Measurements from ENCODE around the gene ERICH6B.
"Not testable (repeated sequence)": the region's sequence is repeated elsewhere in the genome, so short reads cannot be mapped to it uniquely, and the experiment has no call there.

DNA sequence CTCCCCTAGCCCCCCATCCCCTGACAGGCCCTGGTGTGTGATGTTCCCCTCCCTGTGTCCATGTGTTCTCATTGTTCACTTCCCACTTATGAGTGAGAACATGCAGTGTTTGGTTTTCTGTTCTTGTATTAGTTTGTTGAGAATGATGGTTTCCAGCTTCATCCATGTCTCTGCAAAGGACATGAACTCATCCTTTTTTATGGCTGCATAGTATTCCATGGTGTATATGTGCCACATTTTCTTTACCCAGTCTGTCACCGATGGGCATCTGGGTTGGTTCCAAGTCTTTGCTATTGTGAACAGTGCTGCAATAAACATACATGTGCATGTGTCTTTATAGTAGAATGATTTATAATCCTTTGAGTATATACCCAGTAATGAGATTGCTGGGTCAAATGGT, 47.4 kb upstream of the ERICH6B start:
- TF ChIP-seq, protein P1, sequence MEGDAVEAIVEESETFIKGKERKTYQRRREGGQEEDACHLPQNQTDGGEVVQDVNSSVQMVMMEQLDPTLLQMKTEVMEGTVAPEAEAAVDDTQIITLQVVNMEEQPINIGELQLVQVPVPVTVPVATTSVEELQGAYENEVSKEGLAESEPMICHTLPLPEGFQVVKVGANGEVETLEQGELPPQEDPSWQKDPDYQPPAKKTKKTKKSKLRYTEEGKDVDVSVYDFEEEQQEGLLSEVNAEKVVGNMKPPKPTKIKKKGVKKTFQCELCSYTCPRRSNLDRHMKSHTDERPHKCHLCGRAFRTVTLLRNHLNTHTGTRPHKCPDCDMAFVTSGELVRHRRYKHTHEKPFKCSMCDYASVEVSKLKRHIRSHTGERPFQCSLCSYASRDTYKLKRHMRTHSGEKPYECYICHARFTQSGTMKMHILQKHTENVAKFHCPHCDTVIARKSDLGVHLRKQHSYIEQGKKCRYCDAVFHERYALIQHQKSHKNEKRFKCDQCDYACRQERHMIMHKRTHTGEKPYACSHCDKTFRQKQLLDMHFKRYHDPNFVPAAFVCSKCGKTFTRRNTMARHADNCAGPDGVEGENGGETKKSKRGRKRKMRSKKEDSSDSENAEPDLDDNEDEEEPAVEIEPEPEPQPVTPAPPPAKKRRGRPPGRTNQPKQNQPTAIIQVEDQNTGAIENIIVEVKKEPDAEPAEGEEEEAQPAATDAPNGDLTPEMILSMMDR (IDR thresholded peaks at IDR 0.05; ENCODE audit: low read depth, low read length, missing input control), result not testable (repeated sequence)
- TF ChIP-seq, protein P2, sequence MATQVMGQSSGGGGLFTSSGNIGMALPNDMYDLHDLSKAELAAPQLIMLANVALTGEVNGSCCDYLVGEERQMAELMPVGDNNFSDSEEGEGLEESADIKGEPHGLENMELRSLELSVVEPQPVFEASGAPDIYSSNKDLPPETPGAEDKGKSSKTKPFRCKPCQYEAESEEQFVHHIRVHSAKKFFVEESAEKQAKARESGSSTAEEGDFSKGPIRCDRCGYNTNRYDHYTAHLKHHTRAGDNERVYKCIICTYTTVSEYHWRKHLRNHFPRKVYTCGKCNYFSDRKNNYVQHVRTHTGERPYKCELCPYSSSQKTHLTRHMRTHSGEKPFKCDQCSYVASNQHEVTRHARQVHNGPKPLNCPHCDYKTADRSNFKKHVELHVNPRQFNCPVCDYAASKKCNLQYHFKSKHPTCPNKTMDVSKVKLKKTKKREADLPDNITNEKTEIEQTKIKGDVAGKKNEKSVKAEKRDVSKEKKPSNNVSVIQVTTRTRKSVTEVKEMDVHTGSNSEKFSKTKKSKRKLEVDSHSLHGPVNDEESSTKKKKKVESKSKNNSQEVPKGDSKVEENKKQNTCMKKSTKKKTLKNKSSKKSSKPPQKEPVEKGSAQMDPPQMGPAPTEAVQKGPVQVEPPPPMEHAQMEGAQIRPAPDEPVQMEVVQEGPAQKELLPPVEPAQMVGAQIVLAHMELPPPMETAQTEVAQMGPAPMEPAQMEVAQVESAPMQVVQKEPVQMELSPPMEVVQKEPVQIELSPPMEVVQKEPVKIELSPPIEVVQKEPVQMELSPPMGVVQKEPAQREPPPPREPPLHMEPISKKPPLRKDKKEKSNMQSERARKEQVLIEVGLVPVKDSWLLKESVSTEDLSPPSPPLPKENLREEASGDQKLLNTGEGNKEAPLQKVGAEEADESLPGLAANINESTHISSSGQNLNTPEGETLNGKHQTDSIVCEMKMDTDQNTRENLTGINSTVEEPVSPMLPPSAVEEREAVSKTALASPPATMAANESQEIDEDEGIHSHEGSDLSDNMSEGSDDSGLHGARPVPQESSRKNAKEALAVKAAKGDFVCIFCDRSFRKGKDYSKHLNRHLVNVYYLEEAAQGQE (IDR thresholded peaks at IDR 0.05), result not testable (repeated sequence)
- not testable (repeated sequence) for TF ChIP-seq TAF1 (conservative IDR thresholded peaks at IDR 0.05); JUND (IDR thresholded peaks at IDR 0.05); RAD21 (IDR thresholded peaks at IDR 0.05)
